Forelimb muscle (tissue), 1 donor: ENCODE measurements around the gene HARS1. TPM values are rescaled to one million over a fixed set of nuclear protein-coding genes. Genes with fewer than 3 reads are reported as not detected.
A peak's percentile ranks its signal among the peaks of the same experiment; 100 is the strongest.
"Not testable (repeated sequence)": the region's sequence is repeated elsewhere in the genome, so short reads cannot be mapped to it uniquely, and the experiment has no call there.

ENCODE experiments used
- DNase-seq: peaks from one replicate; pipeline ENCODE4 v3.0.0-alpha.2; 2013; ENCODE audit warnings: low read depth
- polyA plus RNA-seq: library from polyadenylated mRNA; unstranded; fragments of 120-200 nt; gene quantifications from one replicate; pipeline ENCODE4 v1.2.1, GENCODE V29; 2013; ENCODE audit not compliant: insufficient read length

The HARS1 gene
- polyA plus RNA-seq, 1 donor: 58.2 TPM

- DNase-seq: no peak
Measured at GRCh38 chr5:140677947-140678346, 13.2 kb downstream of the HARS1 start.

DNA sequence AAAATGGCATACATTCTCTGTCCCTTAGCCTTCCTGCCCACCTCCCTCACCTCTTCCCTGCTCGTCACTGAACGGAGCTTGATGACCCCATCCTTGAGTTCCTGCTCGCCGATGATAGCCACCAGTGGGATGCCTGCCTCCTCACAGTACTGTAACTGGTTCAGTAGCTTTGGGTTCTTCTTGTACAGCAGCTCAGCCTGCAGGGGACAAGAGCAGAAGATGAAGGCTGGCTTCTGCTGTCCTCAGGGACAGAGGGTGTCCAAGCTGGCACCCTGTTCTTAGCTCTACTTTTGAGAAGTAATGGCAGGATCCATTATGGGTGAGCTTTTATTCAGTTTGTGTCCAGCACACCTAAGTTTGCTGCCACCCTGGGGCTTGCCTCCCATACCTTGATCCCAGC, 16.5 kb downstream of the HARS1 start:
- no peak for DNase-seq

- DNase-seq: no peak
Measured at GRCh38 chr5:140674211-140674610, 17.0 kb downstream of the HARS1 start.

DNA sequence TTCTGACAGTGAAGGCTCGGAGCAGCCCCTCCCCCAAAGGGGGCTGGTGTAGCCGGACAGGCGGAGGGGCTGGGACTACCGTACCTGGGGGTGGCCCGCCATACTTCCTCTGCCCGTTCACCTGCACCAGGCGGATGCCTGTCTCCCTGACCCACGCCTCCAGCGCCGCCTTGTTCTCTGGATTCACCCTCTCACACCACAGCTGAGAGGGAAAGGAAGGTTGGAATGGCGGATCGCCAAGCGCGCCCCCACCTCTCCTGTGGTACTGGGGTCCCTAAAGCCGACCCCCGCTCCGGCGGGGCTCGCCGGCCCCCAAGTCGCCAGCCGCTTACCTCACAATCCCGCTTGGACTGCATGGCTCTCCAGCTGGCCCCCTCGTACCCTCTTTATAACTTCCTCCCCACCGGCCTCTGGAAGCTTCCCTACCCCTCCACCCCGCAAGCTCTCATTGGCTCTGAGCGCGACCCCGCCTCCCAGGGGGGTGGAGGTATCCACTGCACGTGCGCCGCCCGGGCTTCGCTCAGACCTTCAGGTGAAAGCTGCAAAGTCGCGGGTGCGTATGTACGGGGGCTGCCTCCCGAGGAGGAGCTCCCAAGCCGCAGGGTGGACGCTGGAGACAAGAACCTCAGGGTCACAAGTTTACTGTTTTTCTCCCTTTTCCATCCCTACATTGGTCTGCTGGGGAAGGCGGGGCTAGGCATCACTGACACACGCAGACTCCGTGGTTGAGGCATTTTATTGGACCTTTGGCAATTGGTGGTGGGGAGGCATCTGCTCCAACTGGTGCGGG, 17.8 kb downstream of the HARS1 start, which contains the start of gene DND1:
Gene DND1, minus strand, starts transcription at position 390 of the 790 bp plus-strand sequence. Its CDS starts 34 bp downstream, at position 356.
- DNase-seq: no peak

DNA sequence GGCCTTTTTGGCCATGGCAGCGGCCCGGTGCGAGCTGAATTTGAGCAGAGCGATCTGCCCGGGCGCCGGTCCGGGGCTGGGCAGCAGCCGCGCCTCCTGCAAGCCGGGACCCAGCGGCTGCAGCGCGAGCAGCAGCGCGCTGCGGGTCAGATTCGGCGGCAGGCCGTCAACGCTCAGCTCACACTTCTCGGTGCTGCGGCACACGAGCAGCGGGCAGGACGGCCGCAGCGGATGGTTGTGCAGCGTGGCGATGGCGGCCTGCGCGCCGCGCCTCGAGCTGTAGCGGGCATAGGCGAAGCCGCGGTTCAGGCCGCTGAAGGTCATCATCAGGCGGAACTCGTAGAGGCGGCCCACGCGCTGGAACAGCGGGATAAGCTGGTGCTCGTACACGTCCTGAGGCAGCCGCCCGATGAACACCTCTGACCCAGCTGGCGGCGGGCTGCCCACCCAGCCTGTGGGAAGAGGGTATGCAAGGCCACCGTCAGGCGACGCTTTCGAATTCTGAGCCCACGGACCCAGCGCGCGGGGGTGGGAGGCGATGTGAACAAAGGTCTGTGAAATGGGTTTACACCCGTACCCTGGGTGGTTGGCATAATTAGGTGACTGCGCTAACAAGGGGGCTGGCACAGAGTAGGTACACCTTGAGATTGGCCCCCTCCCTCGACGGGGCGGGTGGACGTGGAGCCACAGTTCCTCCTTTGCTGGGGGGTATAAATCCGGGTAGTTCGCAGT, 18.5 kb downstream of the HARS1 start:
- no peak for DNase-seq

DNA sequence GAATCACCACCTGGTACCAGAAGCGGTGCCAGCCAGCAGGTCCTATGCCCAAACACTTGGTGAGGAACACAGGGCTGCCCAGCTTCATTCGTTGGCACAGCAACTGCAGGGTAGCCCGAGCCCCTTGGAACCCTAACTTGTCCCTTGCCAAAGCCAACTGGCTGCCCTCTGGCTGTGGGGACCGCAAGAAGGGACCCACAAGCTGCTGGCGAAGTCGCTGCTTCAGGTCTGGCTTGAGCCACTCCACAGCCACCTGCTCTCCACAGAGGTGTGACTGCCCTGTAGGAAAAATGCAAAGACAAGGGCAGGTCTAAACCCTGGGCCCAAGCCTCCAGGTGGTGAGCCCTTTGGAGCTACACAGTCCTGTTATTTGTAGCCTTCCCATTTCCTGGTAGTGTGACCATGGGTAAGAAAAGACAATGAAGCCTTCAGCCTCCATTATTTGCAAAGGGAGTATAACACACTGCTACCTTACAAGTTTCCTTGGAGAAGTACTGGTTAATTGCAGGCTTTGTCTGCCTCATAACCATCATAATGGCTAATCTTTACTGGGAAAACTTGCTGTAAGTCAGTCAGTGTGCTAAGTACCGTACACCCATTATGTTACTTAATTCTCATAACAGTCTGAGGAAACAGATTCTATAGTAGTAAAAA, 19.6 kb downstream of the HARS1 start:
- DNase-seq: no peak

DNA sequence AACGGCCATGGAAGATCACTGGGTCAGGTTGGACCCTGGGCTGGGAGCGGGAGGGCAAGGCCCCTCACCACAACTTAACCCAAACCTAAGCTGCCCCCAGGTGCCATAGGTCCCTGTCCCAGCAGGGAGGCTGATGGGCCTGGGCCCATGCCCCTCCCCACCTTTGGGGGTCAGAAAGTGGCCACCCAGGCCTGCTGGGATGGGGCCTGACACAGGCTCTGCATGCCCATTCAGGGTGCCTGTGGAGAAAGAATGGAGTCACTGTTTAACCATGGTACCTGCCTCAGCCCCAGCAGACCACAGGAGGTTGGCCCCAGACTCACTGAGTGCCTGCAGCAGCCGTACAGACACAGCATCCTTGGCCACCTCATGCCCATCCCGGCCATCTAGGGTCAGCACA, 20.1 kb downstream of the HARS1 start:
- DNase-seq: not testable (repeated sequence)

- peak; percentile 74 for DNase-seq
Measured at GRCh38 chr5:140664359-140665119, 26.6 kb downstream of the HARS1 start, which contains the start of gene WDR55. TSS of gene WDR55 (plus strand) at chr5:140664904. CDS start at chr5:140664913, 9 bp downstream.

- DNase-seq: no peak
Measured at GRCh38 chr5:140664030-140664358, 27.2 kb downstream of the HARS1 start.

DNA sequence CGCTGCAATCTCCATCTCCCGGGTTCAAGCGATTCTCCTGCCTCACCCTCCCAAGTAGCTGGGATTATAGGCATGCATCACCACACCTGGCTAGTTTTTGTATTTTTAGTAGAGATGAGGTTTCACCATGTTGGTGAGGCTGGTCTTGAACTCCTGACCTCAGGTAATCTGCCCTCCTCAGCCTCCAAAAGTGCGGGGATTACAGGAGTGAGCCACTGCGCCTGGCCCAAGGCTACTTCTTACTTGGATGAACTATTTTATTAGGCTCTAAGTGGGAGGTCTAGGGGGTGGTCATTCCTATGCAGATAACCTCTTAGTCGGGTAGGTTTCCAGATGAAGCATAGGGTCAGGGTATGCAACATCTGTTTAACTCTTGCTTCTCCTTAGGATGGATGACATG, 30.8 kb downstream of the HARS1 start:
- not testable (repeated sequence) for DNase-seq

DNA sequence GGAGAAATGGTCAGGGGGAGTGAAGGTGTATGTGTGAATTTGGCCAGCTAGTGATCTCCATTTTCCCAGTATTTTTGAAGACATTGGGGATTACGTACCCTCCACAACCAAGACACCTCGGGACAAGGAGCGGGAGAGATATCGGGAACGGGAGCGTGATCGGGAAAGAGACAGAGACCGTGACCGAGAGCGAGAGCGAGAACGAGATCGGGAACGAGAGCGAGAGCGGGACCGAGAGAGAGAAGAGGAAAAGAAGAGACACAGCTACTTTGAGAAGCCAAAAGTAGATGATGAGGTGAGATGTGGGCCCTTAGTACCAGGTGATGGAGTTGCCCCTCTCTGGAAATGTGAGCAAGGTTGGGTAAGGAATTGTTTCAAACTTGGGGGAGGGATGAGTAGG, 32.3 kb downstream of the HARS1 start:
- no peak for DNase-seq

GRCh38 chr5:140647042-140647419, 44.1 kb downstream of the HARS1 start:
- no peak for DNase-seq

DNA sequence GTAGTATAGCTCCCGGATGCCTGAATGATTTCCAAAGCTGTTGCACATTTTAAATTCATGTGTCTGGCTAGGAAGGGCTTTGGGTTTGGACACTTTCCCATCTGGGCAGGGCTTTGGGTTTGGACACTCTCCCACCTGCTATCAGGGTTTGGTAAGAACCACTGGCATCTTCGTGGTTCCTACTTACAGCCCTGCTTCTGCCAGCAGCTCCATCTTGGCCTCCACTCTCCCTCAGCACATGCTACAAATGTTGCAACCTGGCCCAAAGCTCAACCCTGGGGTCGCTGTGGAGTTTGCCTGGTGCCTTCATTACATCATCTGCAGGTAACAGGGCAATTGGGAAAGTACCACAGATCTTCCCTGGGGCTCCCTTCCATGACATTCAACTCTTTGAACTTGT, 48.5 kb downstream of the HARS1 start:
- no peak for DNase-seq

DNA sequence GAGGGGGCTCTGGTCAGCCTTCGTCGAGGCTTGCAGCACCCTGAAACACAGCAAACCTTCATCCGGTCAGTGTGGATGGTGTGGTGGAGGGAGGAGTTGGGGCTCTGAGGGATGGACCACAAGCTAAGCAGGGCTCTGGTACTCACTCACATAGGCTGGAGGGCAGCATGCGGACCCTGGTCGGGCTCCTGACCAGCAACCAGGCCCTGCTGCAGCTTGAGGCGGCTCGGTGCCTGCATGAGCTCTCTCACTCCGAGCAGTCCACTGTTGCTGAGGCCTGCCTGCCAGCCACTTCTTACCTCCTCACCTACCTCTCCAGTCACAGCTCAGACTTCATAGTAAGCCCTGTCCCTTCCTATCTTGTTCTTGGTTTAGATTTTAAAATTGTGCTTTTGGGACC, 49.5 kb downstream of the HARS1 start:
- no peak for DNase-seq

DNA sequence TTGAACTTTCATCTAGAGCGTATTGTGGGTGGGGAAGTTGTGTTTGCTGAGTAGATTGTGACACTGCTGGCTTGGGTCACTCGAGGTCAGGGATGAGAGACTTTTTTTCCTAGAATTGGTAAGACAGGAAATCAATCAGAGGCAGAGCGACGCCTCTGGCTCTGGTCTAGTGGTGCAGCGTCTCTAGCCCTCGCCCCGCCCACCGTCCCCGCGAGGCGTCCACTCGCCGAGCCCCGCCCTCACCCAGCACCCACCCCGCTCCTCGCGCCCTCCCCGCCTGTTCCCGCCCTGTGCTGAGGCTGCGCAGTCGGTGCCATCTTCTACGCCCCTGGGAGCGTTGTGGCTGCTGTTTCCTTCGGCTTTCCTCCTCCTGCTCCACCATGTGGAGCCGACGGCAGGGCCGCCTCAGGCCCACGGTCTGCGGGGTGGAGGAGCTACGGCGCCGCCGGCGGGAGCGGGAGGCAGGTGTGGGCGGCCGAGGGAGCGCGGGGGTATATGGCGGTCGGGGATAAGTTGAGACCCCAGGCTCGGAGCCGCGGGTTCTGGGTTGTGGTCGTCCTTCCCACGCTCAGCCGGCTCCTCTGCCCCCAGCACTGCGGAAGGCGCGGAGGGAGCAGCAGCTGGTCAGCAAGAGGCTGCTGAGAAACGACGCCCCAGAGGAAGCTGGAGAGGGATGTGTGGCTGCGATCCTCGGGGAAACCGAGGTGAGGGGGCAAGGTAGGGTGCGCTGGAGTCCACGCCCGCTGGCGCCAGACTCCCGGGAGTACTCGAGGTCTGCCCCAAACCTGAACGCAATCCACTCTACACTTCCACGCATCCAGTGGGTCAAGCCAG, 51.8 kb downstream of the HARS1 start, which contains the start of gene TMCO6:
Gene TMCO6, plus strand, starts transcription at position 304 of the 834 bp plus-strand sequence. Its CDS starts 77 bp downstream, at position 381.
- DNase-seq: peak; percentile 72

- DNase-seq: not testable (repeated sequence)
Measured at GRCh38 chr5:140638898-140639147, 52.3 kb downstream of the HARS1 start.

DNA sequence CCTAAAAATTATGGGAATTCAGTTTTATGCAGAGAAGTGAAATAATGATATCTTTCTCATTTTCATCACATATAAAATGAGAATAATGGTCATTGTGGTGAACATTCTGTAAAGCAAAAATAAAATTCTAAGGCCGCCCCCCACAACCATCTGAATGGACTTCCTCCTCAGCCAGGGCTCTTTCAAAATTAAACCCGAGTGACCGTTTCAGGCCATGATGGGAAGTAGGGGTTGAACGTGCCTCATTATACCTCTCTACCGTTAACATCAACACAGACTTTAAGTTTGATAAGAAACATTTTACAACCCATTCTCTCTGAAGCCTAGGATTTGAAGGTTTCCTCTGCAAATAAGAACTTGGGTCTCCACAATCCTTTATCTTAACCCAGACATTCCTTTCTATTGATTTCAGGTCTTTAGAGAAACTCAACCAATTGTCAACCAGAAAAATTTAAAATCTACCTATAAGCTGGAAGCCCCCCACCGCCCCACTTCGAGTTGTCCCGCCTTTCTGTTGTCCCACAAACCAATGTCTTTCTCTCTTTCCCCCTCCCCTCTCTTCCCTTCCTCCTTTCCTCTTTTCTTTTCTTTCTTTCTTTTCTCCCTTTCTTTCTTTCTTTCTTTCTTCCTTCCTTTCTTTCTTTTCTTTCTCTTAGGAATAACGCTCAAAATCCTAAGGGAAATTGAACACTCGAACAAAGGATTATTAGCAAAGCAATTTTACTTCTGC, 53.6 kb downstream of the HARS1 start:
- no peak for DNase-seq

DNA sequence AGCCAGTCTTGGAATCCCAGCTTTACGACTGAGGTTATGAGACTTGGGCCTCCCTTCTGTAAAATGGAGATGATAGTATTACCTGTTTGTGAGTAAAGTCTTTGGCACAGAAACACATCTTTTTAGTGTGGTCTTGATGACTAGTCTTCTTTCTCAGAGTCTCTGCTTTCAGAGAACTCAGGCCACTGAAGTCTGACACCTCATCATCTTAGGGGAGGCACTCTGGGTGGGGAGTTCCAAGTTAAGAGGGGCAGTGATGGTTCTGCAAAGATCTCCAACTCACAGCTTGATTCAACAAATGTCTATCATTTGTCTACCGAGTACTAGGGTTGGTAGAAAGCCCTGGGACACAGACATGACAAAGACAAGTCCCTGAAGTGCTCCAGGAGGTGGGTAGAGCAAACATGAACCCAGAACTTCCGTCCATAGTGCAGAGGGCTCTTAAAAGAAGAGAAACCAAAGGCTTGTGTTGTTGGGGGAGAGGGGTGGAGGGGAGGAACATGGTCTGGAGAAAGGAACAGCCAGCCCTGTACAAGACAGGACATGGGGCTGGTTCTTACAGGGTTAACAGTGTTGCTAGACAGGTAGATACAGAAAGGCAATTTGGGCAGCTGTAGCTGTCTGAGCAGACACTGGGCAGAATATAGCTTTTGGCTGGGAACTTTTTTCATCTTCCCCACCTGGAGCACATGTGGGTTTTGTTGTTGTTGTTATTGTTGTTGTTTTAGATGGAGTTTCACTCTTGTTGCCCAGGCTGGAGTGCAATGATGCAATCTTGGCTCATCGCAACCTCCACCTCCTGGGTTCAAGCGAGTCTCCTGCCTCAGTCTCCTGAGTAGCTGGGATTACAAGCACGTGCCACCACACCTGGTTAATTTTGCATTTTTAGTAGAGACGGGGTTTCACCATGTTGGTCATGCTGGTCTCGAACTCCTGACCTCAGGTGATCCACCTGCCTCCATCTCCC, 55.6 kb downstream of the HARS1 start:
- DNase-seq: no peak

DNA sequence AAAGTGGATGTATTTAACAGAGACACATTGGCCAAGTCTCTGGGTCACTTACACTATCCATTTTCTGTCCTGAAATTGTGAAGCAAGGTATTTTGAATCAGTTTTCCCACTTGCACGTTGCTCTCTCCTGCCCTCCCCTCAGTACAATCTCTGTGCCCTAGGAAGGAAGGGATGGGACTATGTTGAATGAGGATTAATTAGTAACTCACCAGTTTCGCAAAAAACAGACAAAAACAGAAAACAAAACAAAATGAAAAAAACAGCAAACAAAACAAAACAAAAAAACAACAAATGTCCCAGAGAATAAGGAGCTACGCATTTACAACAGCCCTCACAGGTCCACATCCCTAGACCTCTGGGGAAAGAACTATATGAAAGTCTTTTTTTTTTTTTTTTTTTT, 57.1 kb downstream of the HARS1 start:
- DNase-seq: no peak
